NCI-H1092 treated with DMSO at 0.1 percent for 48 hours (cell line): Measurements from ENCODE around the gene FOXL2.

Experiments used
- DNase-seq: peaks from one replicate; lab custom pipeline; 2025; lab: John Stamatoyannopoulos, UW

The FOXL2 gene

GRCh38 chr3:138946663-138947494 is at the start of gene FOXL2, which contains the start of gene FOXL2NB:
Gene FOXL2, minus strand, starts transcription at chr3:138947137. Its CDS starts 415 bp downstream, at chr3:138946722.
Gene FOXL2NB, plus strand, starts transcription at chr3:138947217. Its CDS starts 148 bp downstream, at chr3:138947365.
- no peak for DNase-seq

- DNase-seq, result no peak
These were observed 48.8 kb upstream of the FOXL2 start for GRCh38 chr3:138995706-138996105.

- DNase-seq, result no peak
These were observed 40.2 kb upstream of the FOXL2 start for GRCh38 chr3:138987181-138987580.

GRCh38 chr3:138985932-138986331 is 39.0 kb upstream of the FOXL2 start:
- no peak for DNase-seq

- DNase-seq, result no peak
These were observed 37.9 kb upstream of the FOXL2 start for GRCh38 chr3:138984816-138985215.

- no peak for DNase-seq
These were observed 29.1 kb upstream of the FOXL2 start for GRCh38 chr3:138976047-138976446.

- DNase-seq, result no peak
These were observed 28.4 kb upstream of the FOXL2 start for GRCh38 chr3:138975351-138975750.

GRCh38 chr3:138974462-138974861 is 27.5 kb upstream of the FOXL2 start:
- no peak for DNase-seq

GRCh38 chr3:138972941-138973340 is 26.0 kb upstream of the FOXL2 start:
- no peak for DNase-seq

GRCh38 chr3:138971766-138972320 is 24.9 kb upstream of the FOXL2 start:
- DNase-seq, result no peak

GRCh38 chr3:138964923-138965322 is 18.0 kb upstream of the FOXL2 start:
- no peak for DNase-seq

- no peak for DNase-seq
These were observed 17.3 kb upstream of the FOXL2 start for GRCh38 chr3:138964264-138964663.

- no peak for DNase-seq
These were observed 16.1 kb upstream of the FOXL2 start for GRCh38 chr3:138962854-138963560.

GRCh38 chr3:138960417-138960852 is 13.5 kb upstream of the FOXL2 start:
- no peak for DNase-seq

GRCh38 chr3:138950701-138951100 is 3.8 kb upstream of the FOXL2 start:
- DNase-seq, result no peak

- DNase-seq, result no peak
These were observed 3.2 kb upstream of the FOXL2 start for GRCh38 chr3:138950006-138950644.

- DNase-seq, result no peak
These were observed 2.6 kb upstream of the FOXL2 start for GRCh38 chr3:138949445-138950005.

- DNase-seq, result no peak
These were observed 2.1 kb upstream of the FOXL2 start for GRCh38 chr3:138949002-138949418.

- no peak for DNase-seq
These were observed 1.5 kb upstream of the FOXL2 start for GRCh38 chr3:138948371-138949001.

GRCh38 chr3:138947495-138948121 is 671 bp upstream of the FOXL2 start:
- no peak for DNase-seq
